Inferior parietal cortex (tissue), 1 donor: Measurements from ENCODE around the gene C19orf53.
A peak's percentile ranks its signal among the peaks of the same experiment; 100 is the strongest.
"Not testable (repeated sequence)": the region's sequence is repeated elsewhere in the genome, so short reads cannot be mapped to it uniquely, and the experiment has no call there.

ENCODE experiments used
- DNase-seq: peaks from one replicate; pipeline ENCODE4 v3.0.0-alpha.2; 2016; ENCODE audit errors: extremely low spot score

The C19orf53 gene

GRCh38 chr19:13764101-13764807, 10.0 kb upstream of the C19orf53 start, which contains the start of gene MRI1:
Gene MRI1, plus strand, starts transcription at chr19:13764522. Its CDS starts 67 bp downstream, at chr19:13764589.
- DNase-seq, result peak; percentile 77

- DNase-seq, result no peak
Measured at GRCh38 chr19:13764821-13765394, 9.3 kb upstream of the C19orf53 start.

- no peak for DNase-seq
Measured at GRCh38 chr19:13765395-13766094, 8.7 kb upstream of the C19orf53 start.

- DNase-seq, result no peak
Measured at GRCh38 chr19:13766095-13766481, 8.2 kb upstream of the C19orf53 start.

- no peak for DNase-seq
Measured at GRCh38 chr19:13768510-13768909, 5.7 kb upstream of the C19orf53 start.

- no peak for DNase-seq
Measured at GRCh38 chr19:13770013-13770635, 4.1 kb upstream of the C19orf53 start.

GRCh38 chr19:13778398-13778797, 4.1 kb downstream of the C19orf53 start:
- DNase-seq, result no peak

GRCh38 chr19:13778847-13779246, 4.6 kb downstream of the C19orf53 start:
- no peak for DNase-seq

- not testable (repeated sequence) for DNase-seq
Measured at GRCh38 chr19:13779794-13780193, 5.5 kb downstream of the C19orf53 start.

GRCh38 chr19:13781547-13781946, 7.3 kb downstream of the C19orf53 start:
- no peak for DNase-seq

- no peak for DNase-seq
Measured at GRCh38 chr19:13782537-13782936, 8.3 kb downstream of the C19orf53 start.

- no peak for DNase-seq
Measured at GRCh38 chr19:13783565-13784500, 9.6 kb downstream of the C19orf53 start.

- DNase-seq, result peak; percentile 33
Measured at GRCh38 chr19:13784731-13785452, 10.6 kb downstream of the C19orf53 start.

- no peak for DNase-seq
Measured at GRCh38 chr19:13788991-13789390, 14.7 kb downstream of the C19orf53 start.

- DNase-seq, result no peak
Measured at GRCh38 chr19:13790354-13790753, 16.1 kb downstream of the C19orf53 start.

GRCh38 chr19:13793317-13793716, 19.1 kb downstream of the C19orf53 start:
- not testable (repeated sequence) for DNase-seq

- no peak for DNase-seq
Measured at GRCh38 chr19:13794398-13794756, 20.1 kb downstream of the C19orf53 start.

- peak; percentile 98 for DNase-seq
Measured at GRCh38 chr19:13794757-13795589, 20.7 kb downstream of the C19orf53 start, which contains the start of gene ZSWIM4. Gene ZSWIM4, plus strand, starts transcription at chr19:13795443. Its CDS starts 206 bp downstream, at chr19:13795649.

- no peak for DNase-seq
Measured at GRCh38 chr19:13795595-13796300, 21.5 kb downstream of the C19orf53 start.
